HT-29 (cell line): ENCODE data around the gene IGSF21. TPM values are rescaled to one million over a fixed set of nuclear protein-coding genes. Genes with fewer than 3 reads are reported as not detected.
"Not testable (repeated sequence)": the region's sequence is repeated elsewhere in the genome, so short reads cannot be mapped to it uniquely, and the experiment has no call there.

Source experiments
- DNase-seq: peaks from one replicate; pipeline ENCODE4 v3.0.0-alpha.2; 2015; ENCODE audit warnings: low spot score
- total RNA-seq: library from RNA; depleted of rRNA; stranded (reverse); fragments of >200 nt; shearing (Covaris generic); gene quantifications from 2 replicates; pipeline ENCODE4 v1.2.3, GENCODE V29; 2014

IGSF21 gene
- total RNA-seq, 1 experiment from 2014 or later = not detected

GRCh38 chr1:18144916-18145647 lies 37.5 kb downstream of the IGSF21 start:
- no peak for DNase-seq

- no peak for DNase-seq
Observed at GRCh38 chr1:18145851-18146618, 38.4 kb downstream of the IGSF21 start.

GRCh38 chr1:18146886-18147285 lies 39.3 kb downstream of the IGSF21 start:
- DNase-seq = no peak

- DNase-seq = no peak
Observed at GRCh38 chr1:18147672-18148071, 40.1 kb downstream of the IGSF21 start.

- no peak for DNase-seq
Observed at GRCh38 chr1:18148461-18148860, 40.9 kb downstream of the IGSF21 start.

GRCh38 chr1:18149027-18149641 lies 41.5 kb downstream of the IGSF21 start:
- no peak for DNase-seq

GRCh38 chr1:18151436-18152122 lies 44.0 kb downstream of the IGSF21 start:
- DNase-seq = no peak

GRCh38 chr1:18154430-18155194 lies 47.0 kb downstream of the IGSF21 start:
- no peak for DNase-seq

- DNase-seq = no peak
Observed at GRCh38 chr1:18155881-18156385, 48.3 kb downstream of the IGSF21 start.

GRCh38 chr1:18157352-18157751 lies 49.8 kb downstream of the IGSF21 start:
- no peak for DNase-seq

GRCh38 chr1:18157968-18158367 lies 50.4 kb downstream of the IGSF21 start:
- DNase-seq = no peak

GRCh38 chr1:18158714-18159113 lies 51.1 kb downstream of the IGSF21 start:
- DNase-seq = no peak

GRCh38 chr1:18160290-18160942 lies 52.8 kb downstream of the IGSF21 start:
- DNase-seq = no peak

GRCh38 chr1:18161690-18162089 lies 54.1 kb downstream of the IGSF21 start:
- DNase-seq = no peak

- not testable (repeated sequence) for DNase-seq
Observed at GRCh38 chr1:18165640-18166039, 58.0 kb downstream of the IGSF21 start.

GRCh38 chr1:18166341-18166740 lies 58.7 kb downstream of the IGSF21 start:
- no peak for DNase-seq

GRCh38 chr1:18166929-18167328 lies 59.3 kb downstream of the IGSF21 start:
- no peak for DNase-seq

- no peak for DNase-seq
Observed at GRCh38 chr1:18170444-18170843, 62.8 kb downstream of the IGSF21 start.

- DNase-seq = no peak
Observed at GRCh38 chr1:18174037-18174436, 66.4 kb downstream of the IGSF21 start.

- no peak for DNase-seq
Observed at GRCh38 chr1:18175051-18175450, 67.5 kb downstream of the IGSF21 start.
